IMR-90 (cell line): ENCODE results near the gene PALLD. TPM values are rescaled to one million over a fixed set of nuclear protein-coding genes. Genes with fewer than 3 reads are reported as not detected.

Experiments used
- ATAC-seq: fragments of 200-7000 bp; cut with Tn5 transposase; 2 replicates; pipeline ENCODE4 v1.9.1; 2020; ENCODE audit warnings: low read depth, mild to moderate bottlenecking, moderate library complexity
- BruUV-seq: library from RNA; stranded (reverse); fragments of 400-500 nt; replicated peaks from 2 replicates; lab custom pipeline; 2021; lab: Mats Ljungman, UMichigan
- CTCF ChIA-PET: fragments of 300-600 bp; formaldehyde crosslinking; extraction: SDS; loops from one replicate; lab custom pipeline; 2021; ENCODE audit warnings: antibody characterized with exemption; lab: Yijun Ruan, JAX
- POLR2A ChIA-PET: fragments of 300-600 bp; sonication (Branson Sonifier 250); formaldehyde crosslinking; loops from one replicate; lab custom pipeline; 2022; ENCODE audit warnings: antibody characterized with exemption; ENCODE audit not compliant: unreplicated experiment; lab: Charles Lee
- DNase-seq: peaks from one replicate; pipeline ENCODE4 v3.0.0; 2013
- H2AFZ ChIP-seq: replicated peaks from 2 replicates; pipeline ENCODE3; 2013; ENCODE audit warnings: low read length, mild to moderate bottlenecking; ENCODE audit not compliant: poor library complexity
- H2AK5ac ChIP-seq: 2 replicates; pipeline ENCODE4 v1.6.1; 2013; ENCODE audit warnings: low read depth, low read length, inconsistent platforms
- H2AK9ac ChIP-seq: replicated peaks from 2 replicates; pipeline ENCODE3; 2013; ENCODE audit warnings: mild to moderate bottlenecking, low read depth, low read length, moderate library complexity; ENCODE audit not compliant: poor library complexity
- H2BK120ac ChIP-seq: 2 replicates; pipeline ENCODE4 v1.6.1; 2013; ENCODE audit warnings: low read depth, low read length, inconsistent platforms
- H2BK15ac ChIP-seq: 3 replicates; pipeline ENCODE4 v1.6.1; 2013; ENCODE audit warnings: low read depth, low read length, inconsistent platforms
- H2BK20ac ChIP-seq: 2 replicates; pipeline ENCODE4 v1.6.1; 2013; ENCODE audit warnings: low read depth, mild to moderate bottlenecking, inconsistent platforms, low read length, moderate library complexity
- H2BK5ac ChIP-seq: 2 replicates; pipeline ENCODE4 v1.6.1; 2013; ENCODE audit warnings: mild to moderate bottlenecking, low read depth, low read length, inconsistent platforms; ENCODE audit not compliant: poor library complexity, severe bottlenecking
- H3K14ac ChIP-seq: replicated peaks from 2 replicates; pipeline ENCODE4 v1.6.1; 2013; ENCODE audit warnings: low read depth, low read length, inconsistent platforms
- H3K18ac ChIP-seq: 2 replicates; pipeline ENCODE4 v1.6.1; 2013; ENCODE audit warnings: low read depth, low read length, control low read depth
- H3K23ac ChIP-seq: 2 replicates; pipeline ENCODE4 v1.6.1; 2013; ENCODE audit warnings: low read depth, low read length, inconsistent platforms
- H3K27ac ChIP-seq: 2 replicates; pipeline ENCODE4 v1.5.1; 2013; ENCODE audit warnings: mild to moderate bottlenecking, control low read depth, low read length; ENCODE audit not compliant: insufficient read depth
- H3K27me3 ChIP-seq: 2 replicates; pipeline ENCODE4 v1.6.1; 2013; ENCODE audit warnings: low read length; ENCODE audit not compliant: control insufficient read depth, insufficient read depth
- H3K36me3 ChIP-seq: 2 replicates; pipeline ENCODE4 v1.6.1; 2013; ENCODE audit warnings: low read length, mixed read lengths; ENCODE audit not compliant: control insufficient read depth, insufficient read depth
- H3K4ac ChIP-seq: 2 replicates; pipeline ENCODE4 v1.6.1; 2013; ENCODE audit warnings: low read depth, low read length, inconsistent platforms
- H3K4me1 ChIP-seq: 2 replicates; pipeline ENCODE4 v1.6.1; 2013; ENCODE audit warnings: low read length, mixed read lengths; ENCODE audit not compliant: control insufficient read depth, insufficient read depth
- H3K4me2 ChIP-seq: 2 replicates; pipeline ENCODE4 v1.6.1; 2013; ENCODE audit warnings: low read depth, mild to moderate bottlenecking, control low read depth, low read length, moderate library complexity
- H3K4me3 ChIP-seq: 2 replicates; pipeline ENCODE4 v1.5.1; 2013; ENCODE audit warnings: low read depth, mild to moderate bottlenecking, control low read depth, low read length, moderate library complexity; ENCODE audit not compliant: insufficient read depth
- H3K56ac ChIP-seq: 2 replicates; pipeline ENCODE4 v1.6.1; 2013; ENCODE audit warnings: low read length, inconsistent platforms; ENCODE audit not compliant: insufficient read depth; ENCODE audit errors: extremely low read depth
- H3K79me1 ChIP-seq, 2 experiments: 2 replicates each; pipeline ENCODE4 v1.6.1; 2013; ENCODE audit warnings: low read length in 2 of 2, inconsistent platforms in 1 of 2, low read depth in 1 of 2
- H3K9ac ChIP-seq: 2 replicates; pipeline ENCODE4 v1.6.1; 2013; ENCODE audit warnings: low read depth, low read length, control low read depth
- H3K9me1 ChIP-seq: 2 replicates; pipeline ENCODE4 v1.6.1; 2013; ENCODE audit warnings: low read length, inconsistent platforms; ENCODE audit not compliant: insufficient read depth
- H3K9me3 ChIP-seq: 2 replicates; pipeline ENCODE4 v1.6.1; 2013; ENCODE audit warnings: low read length; ENCODE audit not compliant: control insufficient read depth, insufficient read depth
- H4K20me1 ChIP-seq: 2 replicates; pipeline ENCODE4 v1.6.1; 2013; ENCODE audit warnings: low read length, inconsistent platforms; ENCODE audit not compliant: insufficient read depth
- H4K5ac ChIP-seq: 2 replicates; pipeline ENCODE4 v1.6.1; 2013; ENCODE audit warnings: mild to moderate bottlenecking, low read depth, low read length, control low read depth
- H4K8ac ChIP-seq, 2 experiments: 2 replicates each; pipeline ENCODE4 v1.6.1; 2013; ENCODE audit warnings: low read depth in 2 of 2, low read length in 2 of 2, control low read depth in 1 of 2, inconsistent platforms in 1 of 2
- H4K91ac ChIP-seq: 2 replicates; pipeline ENCODE4 v1.6.1; 2013; ENCODE audit warnings: low read depth, low read length, inconsistent platforms; ENCODE audit not compliant: insufficient read depth
- BHLHE40 ChIP-seq: fragments of 150-350 bp; IDR thresholded peaks from 2 replicates; pipeline ENCODE4 v1.6.1; 2016; ENCODE audit warnings: mild to moderate bottlenecking, low read depth, low read length
- CEBPB ChIP-seq: IDR thresholded peaks from 2 replicates; pipeline ENCODE4 v1.6.1; 2012; ENCODE audit warnings: low read depth, low read length, improper control_type of control experiment
- CHD1 ChIP-seq: IDR thresholded peaks from 2 replicates; pipeline ENCODE4 v1.6.1; 2012; ENCODE audit warnings: low read depth, low read length, improper control_type of control experiment
- MXI1 ChIP-seq: IDR thresholded peaks from 2 replicates; pipeline ENCODE4 v1.6.1; 2012; ENCODE audit warnings: low read depth, mild to moderate bottlenecking, low read length, moderate library complexity, borderline replicate concordance
- RFX5 ChIP-seq: IDR thresholded peaks from 2 replicates; pipeline ENCODE4 v1.8.0; 2012; ENCODE audit warnings: low read depth, mild to moderate bottlenecking, low read length, moderate library complexity
- SMC3 ChIP-seq: fragments of 150-350 bp; IDR thresholded peaks from 2 replicates; pipeline ENCODE4 v1.6.1; 2016; ENCODE audit warnings: low read depth, mild to moderate bottlenecking, antibody characterized with exemption, low read length, moderate library complexity
- WGBS, 2 experiments: methylation state at CpG; one replicate each; pipeline versions ENCODE4 v1.1.5 to v1.1.7; 2013; ENCODE audit warnings: missing lambda C conversion rate in 2 of 2; ENCODE audit not compliant: insufficient read length in 1 of 2; ENCODE audit errors: extremely low coverage in 2 of 2; 5-methylcytosine and 5-hydroxymethylcytosine counted together
- dilution Hi-C: fragments of 300-500 bp; cut with HindIII; formaldehyde crosslinking; loops from one replicate; pipeline ENCODE4 v1.14.3; 2018; ENCODE audit warnings: low sequenced_read_pairs; ENCODE audit not compliant: unreplicated experiment
- in situ Hi-C: fragments of 300-500 bp; cut with MboI; formaldehyde crosslinking; loops from 3 replicates; pipeline ENCODE4 v1.14.3; 2019; ENCODE audit warnings: low sequenced_read_pairs, inconsistent platforms, mixed read lengths
- intact Hi-C: fragments of 100-400 bp; cut with micrococcal nuclease; formaldehyde crosslinking; loops from 2 replicates; pipeline ENCODE4 v1.10.0; 2022
- polyA plus RNA-seq, 3 experiments: library from polyadenylated mRNA; depleted of rRNA; stranded (reverse); fragments of >200 nt; gene quantifications; 2 replicates each; pipeline ENCODE4 v1.2.3, GENCODE V29; 2012; ENCODE audit warnings: low replicate concordance in 1 of 3
- total RNA-seq: library from RNA; depleted of rRNA; stranded (reverse); fragments of >200 nt; gene quantifications from 2 replicates; pipeline ENCODE4 v1.2.3, GENCODE V29; 2012

The PALLD gene
- total and polyA plus RNA-seq, 2 of the 4 experiments (the other 2 are of a cell fraction), result 91.0 to 91.9 TPM

GRCh38 chr4:168842186-168842585, 345.3 kb downstream of the PALLD start:
- dilution Hi-C loops (no loop called here), in situ Hi-C loops (no loop called here), intact Hi-C loops (loop anchor here (10.0 kb wide), 1 partner anchor 327 kb away; no protein-coding TSS in a partner anchor)
- no peak for ATAC-seq
- peak overlapping the region; percentile 54 for H3K14ac ChIP-seq
- H3K4me2 ChIP-seq, result no peak overlapping the region
- no peak overlapping the region for H3K4me3 ChIP-seq
- no peak overlapping the region for H3K9ac ChIP-seq
- 0 out of 2 replicates have a peak overlapping the region, but pooled peaks have one; percentile 25 for H3K4ac ChIP-seq
- TF ChIP-seq SMC3 (no peak), CEBPB (no peak), CHD1 (no peak), MXI1 (no peak), RFX5 (no peak), BHLHE40 (no peak)
- no peak for DNase-seq
- H4K20me1 ChIP-seq, result peaks cover 74% of the 10 kb centered on the region
- no peaks in the 10 kb centered on the region for H3K27me3 ChIP-seq
- peak overlapping the region; percentile 21; the same call in 1 of the 2 replicates for H2AK5ac ChIP-seq
- H2AFZ ChIP-seq, result no peak overlapping the region
- peak overlapping the region; percentile 26; the same call in 1 of the 2 replicates for H2BK20ac ChIP-seq
- H3K23ac ChIP-seq, result peak overlapping the region; percentile 74; the same call in 1 of the 2 replicates
- no peak overlapping the region for H2BK120ac ChIP-seq
- H3K36me3 ChIP-seq, result peaks cover 23% of the 10 kb centered on the region
- peak overlapping the region; percentile 65 for H2BK5ac ChIP-seq
- no CpG with 5 or more reads among the region's 1 CpG for WGBS, 2 experiments
- H3K79me1 ChIP-seq, result peaks cover 22 to 89% of the 10 kb centered on the region in 2 experiments; a peak in 3 of 4 replicates
- H2BK15ac ChIP-seq, result peak overlapping the region; percentile 38; the same call in 1 of the 3 replicates
- 0 out of 2 replicates have a peak overlapping the region, but pooled peaks have one; percentile 8 for H3K56ac ChIP-seq
- no peak overlapping the region for H2AK9ac ChIP-seq
- H3K9me3 ChIP-seq, result no peaks in the 10 kb centered on the region
- CTCF ChIA-PET, result interaction anchor here (1.0 to 1.2 kb wide), 2 partner anchors 79 to 82 kb away, joined by 3 read pairs; no protein-coding TSS in a partner anchor
- peak overlapping the region in 1 of 2 experiments; percentile 11; a peak in 1 of 4 replicates for H4K8ac ChIP-seq
- peak overlapping the region; percentile 78; the same call in 1 of the 2 replicates for H4K5ac ChIP-seq
- H3K18ac ChIP-seq, result peak overlapping the region; percentile 28; the same call in 1 of the 2 replicates
- peak overlapping the region; percentile 65; the same call in 1 of the 2 replicates for H3K27ac ChIP-seq
- POLR2A ChIA-PET, result interaction anchor here (0.5 kb wide), 1 partner anchor 25 kb away, joined by 3 read pairs; no protein-coding TSS in a partner anchor
- BruUV-seq, result no TSS peak
- peaks cover 37% of the 10 kb centered on the region for H3K9me1 ChIP-seq
- H3K4me1 ChIP-seq, result peaks cover 36% of the 10 kb centered on the region
- H4K91ac ChIP-seq, result peak overlapping the region; percentile 11; the same call in 1 of the 2 replicates
